Tibial nerve (tissue), 4 donors: ENCODE measurements around the gene MFN1. TPM values are rescaled to one million over a fixed set of nuclear protein-coding genes. Genes with fewer than 3 reads are reported as not detected.
A peak's percentile ranks its signal among the peaks of the same experiment; 100 is the strongest.

Experiments
- DNase-seq, 2 donors: peaks; one replicate each; pipeline ENCODE4 v3.0.0-alpha.2; 2019; ENCODE audit warnings: low spot score in 2 of 2
- H3K27ac ChIP-seq, 4 donors: fragments of 200-600 bp; sonication (generic) in 3 of 4; one replicate each; pipeline ENCODE4 v1.5.1; 2017 to 2019; ENCODE audit warnings: mild to moderate bottlenecking in 1 of 4
- H3K27me3 ChIP-seq, 2 donors: fragments of 200-600 bp; sonication (generic) in 1 of 2; one replicate each; pipeline versions ENCODE4 v1.5.1 to v1.6.0; 2017 to 2019
- H3K36me3 ChIP-seq, 3 donors: fragments of 200-600 bp; sonication (generic); one replicate each; pipeline ENCODE4 v1.5.1; 2018 to 2019
- H3K4me1 ChIP-seq, 4 donors: fragments of 200-600 bp; sonication (generic) in 3 of 4; one replicate each; pipeline ENCODE4 v1.5.1; 2017 to 2019
- H3K4me3 ChIP-seq, 4 donors: fragments of 200-600 bp; sonication (generic) in 3 of 4; one replicate each; pipeline ENCODE4 v1.5.1; 2017 to 2019; ENCODE audit warnings: mild to moderate bottlenecking in 1 of 4, moderate library complexity in 1 of 4
- H3K9me3 ChIP-seq, 4 donors: fragments of 200-600 bp; sonication (generic) in 3 of 4; one replicate each; pipeline ENCODE4 v1.5.1; 2017 to 2019
- EP300 ChIP-seq, 2 donors: sonication (generic); formaldehyde crosslinking; IDR thresholded peaks; one replicate each; pipeline ENCODE4 v1.6.1; 2017; ENCODE audit warnings: antibody characterized with exemption in 2 of 2, mild to moderate bottlenecking in 1 of 2
- POLR2A ChIP-seq, 2 donors: fragments of 450-650 bp; IDR thresholded peaks; one replicate each; pipeline ENCODE4 v1.6.1; 2017; ENCODE audit warnings: antibody characterized with exemption in 2 of 2, mild to moderate bottlenecking in 2 of 2, moderate library complexity in 2 of 2
- WGBS, 2 donors: methylation state at CpG; one replicate each; pipeline ENCODE4 v1.1.5; 2018; 5-methylcytosine and 5-hydroxymethylcytosine counted together
- total RNA-seq, 4 donors: library from RNA; depleted of rRNA; stranded (reverse); fragments of >200 nt; gene quantifications; one replicate each; pipeline ENCODE4 v1.1.0, GENCODE V29; 2016
- TF ChIP-seq, protein P1 (sequence below), 5 experiments: fragments of 200-600 bp in 3 of 5; fragments of 450-650 bp in 2 of 5; sonication (generic) in 3 of 5; IDR thresholded peaks; one replicate each; pipeline ENCODE4 v1.5.1; 2016 to 2019; ENCODE audit warnings: antibody characterized with exemption in 5 of 5, mild to moderate bottlenecking in 3 of 5, moderate library complexity in 2 of 5

The MFN1 gene
- total RNA-seq, 4 donors from 2014 or later: 20.0 to 41.7 (median 39.2) TPM

DNA sequence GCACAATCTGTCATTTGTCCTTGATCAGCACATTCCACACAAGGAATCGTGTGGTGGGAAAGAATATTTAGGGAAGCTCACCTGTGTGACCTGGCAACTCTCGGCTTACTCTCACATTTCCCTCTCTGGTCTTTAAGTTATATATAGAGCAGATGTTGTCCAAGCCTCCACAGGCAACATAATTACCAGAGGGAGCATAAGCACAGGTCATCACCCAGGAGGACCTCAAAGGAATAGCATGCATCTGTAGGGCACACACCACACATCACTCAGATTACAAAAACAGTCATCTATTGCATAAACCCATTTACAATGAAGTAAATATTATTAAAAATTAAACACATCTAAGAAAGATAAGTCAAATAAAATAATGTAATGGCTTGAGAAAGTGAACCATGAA, 67.3 kb downstream of the MFN1 start:
- H3K4me1 ChIP-seq: no peaks in the 10 kb centered on the region
- no peaks in the 10 kb centered on the region for H3K9me3 ChIP-seq
- no peak overlapping the region for H3K4me3 ChIP-seq
- no peaks in the 10 kb centered on the region for H3K27me3 ChIP-seq
- peaks cover 0 to 65% (median 0%) of the 10 kb centered on the region in 3 donors for H3K36me3 ChIP-seq
- DNase-seq: no peak
- H3K27ac ChIP-seq: no peak overlapping the region
- no peak for TF ChIP-seq EP300 (IDR thresholded peaks at IDR 0.05)
- no peak for TF ChIP-seq POLR2A (IDR thresholded peaks at IDR 0.05)
- 55 to 70% methylated on average over 2 of the region's 2 CpGs for WGBS, 2 donors

DNA sequence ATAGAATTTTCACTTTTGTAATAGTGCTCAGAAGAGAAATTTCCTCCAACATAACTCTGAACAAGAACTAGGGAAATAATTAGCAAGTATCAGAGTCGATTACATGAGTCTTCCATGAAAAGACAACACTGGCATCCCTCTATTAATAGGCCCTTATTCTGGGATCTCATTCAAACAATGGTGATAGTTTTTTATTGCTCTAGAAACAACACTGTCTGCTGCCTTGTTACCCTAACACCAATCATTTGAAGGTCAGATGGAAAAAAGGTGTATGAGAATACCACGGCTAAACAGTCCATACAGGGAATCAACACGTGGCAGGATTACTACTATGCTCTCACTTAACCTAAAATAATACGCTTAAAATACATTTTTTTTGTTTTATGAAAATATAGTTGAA, 67.9 kb downstream of the MFN1 start:
- DNase-seq: no peak
- peak overlapping the region in 1 of 4 donors; percentile 3 for H3K27ac ChIP-seq
- H3K4me3 ChIP-seq: no peak overlapping the region
- peaks cover 0 to 59% (median 0%) of the 10 kb centered on the region in 3 donors for H3K36me3 ChIP-seq
- no peaks in the 10 kb centered on the region for H3K9me3 ChIP-seq
- 66 to 71% methylated on average over 4 of the region's 4 CpGs for WGBS, 2 donors
- no peak for TF ChIP-seq EP300 (IDR thresholded peaks at IDR 0.05)
- no peak for TF ChIP-seq POLR2A (IDR thresholded peaks at IDR 0.05)
- TF ChIP-seq, protein P1, sequence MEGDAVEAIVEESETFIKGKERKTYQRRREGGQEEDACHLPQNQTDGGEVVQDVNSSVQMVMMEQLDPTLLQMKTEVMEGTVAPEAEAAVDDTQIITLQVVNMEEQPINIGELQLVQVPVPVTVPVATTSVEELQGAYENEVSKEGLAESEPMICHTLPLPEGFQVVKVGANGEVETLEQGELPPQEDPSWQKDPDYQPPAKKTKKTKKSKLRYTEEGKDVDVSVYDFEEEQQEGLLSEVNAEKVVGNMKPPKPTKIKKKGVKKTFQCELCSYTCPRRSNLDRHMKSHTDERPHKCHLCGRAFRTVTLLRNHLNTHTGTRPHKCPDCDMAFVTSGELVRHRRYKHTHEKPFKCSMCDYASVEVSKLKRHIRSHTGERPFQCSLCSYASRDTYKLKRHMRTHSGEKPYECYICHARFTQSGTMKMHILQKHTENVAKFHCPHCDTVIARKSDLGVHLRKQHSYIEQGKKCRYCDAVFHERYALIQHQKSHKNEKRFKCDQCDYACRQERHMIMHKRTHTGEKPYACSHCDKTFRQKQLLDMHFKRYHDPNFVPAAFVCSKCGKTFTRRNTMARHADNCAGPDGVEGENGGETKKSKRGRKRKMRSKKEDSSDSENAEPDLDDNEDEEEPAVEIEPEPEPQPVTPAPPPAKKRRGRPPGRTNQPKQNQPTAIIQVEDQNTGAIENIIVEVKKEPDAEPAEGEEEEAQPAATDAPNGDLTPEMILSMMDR (IDR thresholded peaks at IDR 0.05): no peak
- no peaks in the 10 kb centered on the region for H3K4me1 ChIP-seq
- no peaks in the 10 kb centered on the region for H3K27me3 ChIP-seq

DNA sequence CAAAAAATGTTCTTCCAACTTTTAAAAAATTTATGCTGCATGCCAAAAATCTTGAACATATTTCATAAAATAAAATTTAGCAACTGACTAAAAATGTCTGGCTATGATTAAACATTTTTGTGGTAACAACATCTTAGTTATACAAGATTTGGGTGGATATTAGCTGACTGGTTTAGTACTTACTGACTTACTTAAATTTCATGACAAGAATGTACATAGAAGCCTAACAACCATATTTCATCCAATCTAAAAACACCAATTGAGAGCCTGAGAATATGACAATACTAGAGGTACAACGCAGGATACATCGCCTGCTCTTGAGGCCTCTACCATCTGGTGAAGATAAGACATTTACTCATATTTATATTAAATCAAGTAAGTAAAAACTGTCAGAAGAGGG, 69.2 kb downstream of the MFN1 start:
- peak overlapping the region in 2 of 4 donors; percentile 52 to 57 for H3K27ac ChIP-seq
- no peaks in the 10 kb centered on the region for H3K27me3 ChIP-seq
- H3K9me3 ChIP-seq: no peaks in the 10 kb centered on the region
- TF ChIP-seq, protein P1 (IDR thresholded peaks at IDR 0.05): no peak
- TF ChIP-seq POLR2A (IDR thresholded peaks at IDR 0.05): no peak
- TF ChIP-seq EP300 (IDR thresholded peaks at IDR 0.05): no peak
- H3K4me3 ChIP-seq: no peak overlapping the region
- peaks cover 0 to 50% (median 0%) of the 10 kb centered on the region in 3 donors for H3K36me3 ChIP-seq
- WGBS, 2 donors: 87 to 91% methylated on average over 2 of the region's 2 CpGs
- DNase-seq: no peak
- peaks cover 0 to under 1% (median 0%) of the 10 kb centered on the region in 4 donors for H3K4me1 ChIP-seq

DNA sequence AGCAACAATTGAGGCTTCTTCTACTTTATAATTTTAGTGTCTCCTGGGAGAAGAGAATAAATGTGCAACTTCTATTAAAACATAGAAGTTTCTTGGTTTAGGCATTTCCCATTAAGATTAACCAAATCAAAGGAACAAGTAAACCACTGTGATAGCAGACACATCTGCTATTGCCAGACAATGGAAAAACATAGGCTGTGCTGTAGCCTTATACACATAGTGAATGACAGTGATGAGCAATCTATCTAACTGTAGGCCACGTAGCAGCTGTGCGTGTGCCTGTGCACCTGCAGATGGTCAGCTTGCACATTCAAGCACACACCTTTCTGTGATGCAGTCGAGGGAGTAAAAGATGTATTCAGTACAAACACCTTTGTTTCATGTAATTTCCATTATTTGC, 71.1 kb downstream of the MFN1 start:
- TF ChIP-seq, protein P1 (IDR thresholded peaks at IDR 0.05): no peak
- Histone ChIP-seq H3K9me3 (no peaks in the 10 kb centered on the region), H3K4me1 (peaks cover 0 to 6% (median 0%) of the 10 kb centered on the region in 4 donors), H3K36me3 (peaks cover 0 to 44% (median 0%) of the 10 kb centered on the region in 3 donors), H3K4me3 (no peak overlapping the region), H3K27ac (no peak overlapping the region), H3K27me3 (no peaks in the 10 kb centered on the region)
- no peak for DNase-seq
- 88 to 94% methylated on average over 3 of the region's 3 CpGs for WGBS, 2 donors

DNA sequence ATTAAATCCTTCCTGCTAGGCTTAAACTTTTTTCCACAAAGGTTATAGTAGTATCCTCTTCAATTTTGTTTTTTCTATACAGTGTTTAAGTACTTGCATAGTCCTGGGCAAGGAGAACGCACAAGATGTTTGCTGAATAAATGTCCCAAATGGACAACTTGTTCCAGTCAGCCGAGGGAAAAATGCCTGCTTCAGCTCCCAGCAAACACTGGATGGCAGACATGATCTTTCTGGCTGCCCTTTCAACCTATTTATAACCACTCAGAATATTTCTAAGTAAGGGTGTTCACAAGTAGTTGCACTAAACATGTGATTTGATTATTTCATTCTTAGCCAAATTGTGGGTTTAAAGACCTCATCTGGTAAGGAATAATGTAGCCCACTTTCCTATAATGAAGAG, 74.0 kb downstream of the MFN1 start:
- peak in 1 of 2 donors; percentile 23 for DNase-seq
- Histone ChIP-seq H3K9me3 (no peaks in the 10 kb centered on the region), H3K36me3 (peaks cover 0 to 61% (median 0%) of the 10 kb centered on the region in 3 donors), H3K4me3 (no peak overlapping the region), H3K27me3 (no peaks in the 10 kb centered on the region), H3K27ac (peak overlapping the region in 2 of 4 donors; percentile 40 to 58), H3K4me1 (peaks cover 0 to 6% (median 0%) of the 10 kb centered on the region in 4 donors)
- WGBS, 2 donors: 16% methylated on average over 2 of the region's 2 CpGs
- TF ChIP-seq POLR2A (IDR thresholded peaks at IDR 0.05): no peak
- TF ChIP-seq, protein P1 (IDR thresholded peaks at IDR 0.05): peak; percentile 36 to 66 (median 51)

DNA sequence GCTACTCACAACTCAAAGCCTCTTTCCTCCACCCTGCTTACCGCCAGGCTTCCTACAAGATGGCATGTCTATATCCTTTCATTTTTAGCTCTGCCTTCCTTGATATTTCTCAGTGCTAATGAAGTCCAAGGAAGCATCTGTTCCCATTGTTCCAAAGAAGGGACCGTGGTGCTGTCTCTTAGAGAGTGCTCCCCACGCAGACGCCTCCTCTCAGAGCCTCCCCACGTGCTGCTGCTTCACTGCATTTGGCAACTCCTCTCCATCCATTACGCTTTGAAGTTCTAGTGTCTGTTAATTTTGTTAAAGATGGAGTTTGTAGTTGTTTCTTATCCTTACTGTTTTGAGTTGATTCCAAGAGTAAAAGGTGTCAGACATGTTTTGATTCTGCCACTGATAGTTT, 77.6 kb downstream of the MFN1 start:
- WGBS, 2 donors: 81 to 93% methylated on average over 6 of the region's 6 CpGs
- DNase-seq: no peak
- no peak for TF ChIP-seq POLR2A (IDR thresholded peaks at IDR 0.05)
- no peak for TF ChIP-seq EP300 (IDR thresholded peaks at IDR 0.05)
- TF ChIP-seq, protein P1 (IDR thresholded peaks at IDR 0.05): no peak
- Histone ChIP-seq H3K27me3 (no peaks in the 10 kb centered on the region), H3K36me3 (peaks cover 0 to 35% (median 0%) of the 10 kb centered on the region in 3 donors), H3K27ac (no peak overlapping the region), H3K9me3 (no peaks in the 10 kb centered on the region), H3K4me1 (peaks cover 0 to 20% (median under 1%) of the 10 kb centered on the region in 4 donors), H3K4me3 (no peak overlapping the region)
